Mesodermal cell (in vitro differentiated cells): ENCODE measurements around the gene EGFR.

Experiments used
- H3K27ac ChIP-seq: 2 replicates; pipeline ENCODE4 v1.7.0; 2013; ENCODE audit warnings: mild to moderate bottlenecking, low read depth, low read length, moderate library complexity; ENCODE audit not compliant: severe bottlenecking
- H3K36me3 ChIP-seq: 2 replicates; pipeline ENCODE4 v1.7.1; 2013; ENCODE audit warnings: mild to moderate bottlenecking, low read length, moderate library complexity; ENCODE audit not compliant: control insufficient read depth, insufficient read depth
- H3K4me1 ChIP-seq: one replicate; pipeline ENCODE4 v1.7.1; 2013; ENCODE audit warnings: mild to moderate bottlenecking, low read length; ENCODE audit not compliant: insufficient read depth, control insufficient read depth, poor library complexity, severe bottlenecking
- H3K4me3 ChIP-seq: 2 replicates; pipeline ENCODE4 v1.7.0; 2013; ENCODE audit warnings: low read length, control low read depth, mild to moderate bottlenecking; ENCODE audit not compliant: insufficient read depth, poor library complexity, severe bottlenecking; ENCODE audit errors: extremely low read depth
- H3K9me3 ChIP-seq: 2 replicates; pipeline ENCODE4 v1.7.1; 2013; ENCODE audit warnings: mild to moderate bottlenecking, low read length, moderate library complexity; ENCODE audit not compliant: control insufficient read depth
- WGBS, 2 experiments: methylation state at CpG; one replicate each; pipeline ENCODE4 v1.1.5; 2013; ENCODE audit warnings: missing lambda C conversion rate in 2 of 2; ENCODE audit not compliant: insufficient coverage in 2 of 2; 5-methylcytosine and 5-hydroxymethylcytosine counted together

EGFR gene

DNA sequence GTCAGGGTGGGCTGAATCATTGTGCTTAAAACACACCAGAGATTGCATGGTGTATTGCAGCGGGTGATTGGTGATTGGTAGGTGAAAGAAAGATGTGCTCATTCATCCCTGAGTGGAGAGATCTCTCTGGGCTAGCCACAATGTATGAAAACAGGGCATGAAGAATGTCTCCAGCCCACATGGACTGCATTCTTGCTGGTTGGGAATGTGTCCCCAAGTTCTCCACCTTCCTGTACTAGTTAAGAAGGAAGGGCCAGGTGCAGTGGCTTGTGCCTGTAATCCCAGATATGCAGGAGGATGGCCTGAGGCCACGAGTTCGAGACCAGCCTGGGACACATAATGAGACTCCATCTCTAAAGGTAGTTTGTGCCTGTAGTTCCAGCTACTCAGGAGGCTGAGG is 232.5 kb downstream of the EGFR start:
- Histone ChIP-seq H3K4me1 (peaks cover 3% of the 10 kb centered on the region), H3K27ac (no peak overlapping the region), H3K36me3 (no peaks in the 10 kb centered on the region), H3K9me3 (no peaks in the 10 kb centered on the region), H3K4me3 (no peak overlapping the region)
- WGBS, 2 experiments, result 89 to 93% methylated on average over 3 of the region's 3 CpGs

DNA sequence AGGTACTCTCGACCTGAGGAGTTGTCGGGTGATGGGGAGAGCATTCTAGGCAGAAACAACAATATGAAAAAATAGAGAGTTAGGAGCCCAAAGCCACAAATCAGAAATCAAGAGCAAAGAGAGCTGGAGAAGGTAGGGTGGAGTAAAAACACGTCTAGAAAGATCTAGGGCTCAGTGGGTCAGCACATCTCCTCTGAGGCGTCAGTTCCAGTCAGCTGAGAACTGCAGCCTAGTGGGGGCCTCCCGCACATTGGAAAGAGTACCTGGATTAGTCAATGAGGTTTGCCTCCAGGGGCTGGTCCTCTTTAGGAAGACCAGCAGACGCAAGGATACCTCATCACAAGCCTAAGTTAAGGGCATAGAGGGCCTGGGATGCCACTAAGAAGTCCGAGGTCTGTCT is 233.1 kb downstream of the EGFR start:
- Histone ChIP-seq H3K27ac (no peak overlapping the region), H3K4me3 (no peak overlapping the region), H3K36me3 (no peaks in the 10 kb centered on the region), H3K4me1 (peaks cover 3% of the 10 kb centered on the region), H3K9me3 (no peaks in the 10 kb centered on the region)
- 96% methylated on average over 5 to 7 of the region's 7 CpGs for WGBS, 2 experiments

DNA sequence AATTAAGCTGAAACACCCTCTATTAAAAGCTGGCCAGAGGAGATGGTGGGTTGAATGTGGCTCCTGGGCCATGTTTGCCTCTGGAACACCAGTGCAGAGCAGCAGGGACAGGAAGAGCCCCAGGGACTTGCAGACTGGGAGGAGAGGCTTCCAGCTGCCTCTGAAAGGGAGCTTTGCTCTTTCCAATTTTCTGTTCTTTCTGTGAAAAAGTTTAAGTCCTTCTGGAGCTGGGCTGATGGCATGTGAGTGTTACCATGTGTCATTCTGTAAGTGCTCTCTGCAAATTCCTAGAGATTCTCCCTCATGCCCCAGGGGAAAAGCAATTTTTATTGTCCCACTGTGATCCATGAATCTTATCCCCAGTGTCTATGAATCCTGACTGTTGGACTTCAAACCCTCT is 233.6 kb downstream of the EGFR start:
- Histone ChIP-seq H3K27ac (no peak overlapping the region), H3K36me3 (no peaks in the 10 kb centered on the region), H3K4me1 (peaks cover 3% of the 10 kb centered on the region), H3K4me3 (no peak overlapping the region), H3K9me3 (no peaks in the 10 kb centered on the region)

DNA sequence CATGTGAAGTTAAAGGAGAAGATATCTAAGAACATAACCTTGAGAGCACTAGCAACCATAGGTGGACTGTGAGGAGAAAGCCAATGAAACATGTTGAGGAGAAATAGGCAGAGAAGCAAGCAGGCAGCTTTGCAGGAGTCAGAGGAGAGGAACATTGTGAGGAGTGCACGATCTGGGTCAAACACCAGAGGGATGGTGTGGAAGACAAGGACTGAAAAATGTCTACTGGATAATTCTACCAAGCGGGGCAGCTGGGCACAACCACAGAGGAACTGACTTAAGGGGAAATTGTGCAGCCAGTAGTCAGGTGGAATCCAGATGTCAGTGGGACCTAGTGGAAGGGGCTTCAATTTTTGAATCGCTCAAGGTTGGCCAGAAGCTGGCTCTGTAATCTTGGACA is 234.4 kb downstream of the EGFR start:
- no peak overlapping the region for H3K27ac ChIP-seq
- no peaks in the 10 kb centered on the region for H3K36me3 ChIP-seq
- peaks cover 3% of the 10 kb centered on the region for H3K4me1 ChIP-seq
- 89 to 90% methylated on average over 2 of the region's 3 CpGs for WGBS, 2 experiments
- H3K4me3 ChIP-seq, result no peak overlapping the region
- no peaks in the 10 kb centered on the region for H3K9me3 ChIP-seq

DNA sequence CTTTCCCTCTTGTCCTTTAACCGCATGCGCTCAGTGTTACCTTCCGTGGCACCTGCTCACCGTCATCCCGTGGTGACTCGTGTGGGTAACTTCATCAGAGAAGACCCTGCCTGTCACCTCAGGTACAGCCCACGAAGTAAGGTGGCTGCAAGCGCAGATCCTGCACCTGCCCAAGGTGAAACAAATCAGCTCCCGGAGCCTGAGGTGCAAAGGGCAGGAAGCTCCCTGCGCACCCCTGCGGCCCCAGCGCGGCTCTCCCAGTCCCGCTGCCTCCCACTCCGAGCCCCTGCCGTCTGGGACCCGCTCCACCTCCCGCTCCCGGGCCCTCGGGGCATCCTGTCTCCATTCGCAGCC is 235.4 kb downstream of the EGFR start:
- H3K4me1 ChIP-seq, result peaks cover 3% of the 10 kb centered on the region
- H3K36me3 ChIP-seq, result no peaks in the 10 kb centered on the region
- 48 to 51% methylated on average over 21 of the region's 21 CpGs for WGBS, 2 experiments
- no peaks in the 10 kb centered on the region for H3K9me3 ChIP-seq
- peak overlapping the region; percentile 44 for H3K4me3 ChIP-seq
- no peak overlapping the region for H3K27ac ChIP-seq

DNA sequence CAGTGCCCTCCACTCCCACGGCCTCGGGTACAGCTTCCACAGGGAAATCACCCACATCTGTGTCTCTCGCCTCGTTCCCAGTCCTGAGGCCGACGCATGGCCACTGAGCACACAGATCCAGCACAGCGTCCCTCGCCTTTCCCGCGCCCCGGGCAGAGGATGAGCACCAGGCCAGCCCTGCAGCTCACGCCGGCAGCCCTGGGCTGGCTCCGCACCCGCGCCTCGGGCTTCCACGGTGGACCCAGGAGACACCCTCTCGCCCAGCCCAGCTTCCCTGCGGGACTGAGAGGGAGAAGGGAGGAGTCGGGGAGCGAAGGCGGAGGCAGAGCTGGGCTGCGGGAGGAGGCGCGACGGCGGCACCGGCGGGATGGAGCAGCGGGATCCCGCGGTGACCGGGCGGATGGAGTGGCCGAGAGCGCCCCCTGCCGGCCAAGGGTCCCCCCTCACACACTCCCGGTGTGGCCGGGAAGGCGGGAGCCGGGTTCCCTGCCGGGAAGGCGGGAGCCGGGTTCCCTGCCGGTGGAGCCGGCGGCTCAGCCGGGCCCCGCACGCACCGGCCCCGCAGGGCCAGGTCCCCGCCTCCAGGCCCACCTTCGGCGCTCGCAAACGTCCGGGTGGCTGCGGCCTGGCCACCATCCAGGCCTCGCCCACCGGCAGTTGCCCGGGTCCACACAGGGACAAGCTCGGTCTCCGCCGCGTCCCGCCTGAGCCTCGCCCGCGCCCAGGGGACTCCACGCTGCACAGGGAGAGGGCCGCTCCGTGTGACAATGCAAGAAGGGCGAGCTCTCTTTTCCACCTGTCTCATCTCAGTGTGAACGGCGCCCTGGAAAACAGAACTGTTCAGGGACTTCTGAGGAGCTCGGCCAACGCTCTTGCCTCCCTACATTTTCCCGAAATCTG is 236.0 kb downstream of the EGFR start:
- no peak overlapping the region for H3K27ac ChIP-seq
- WGBS, 2 experiments, result 1% methylated on average over 64 to 67 of the region's 80 CpGs
- no peaks in the 10 kb centered on the region for H3K9me3 ChIP-seq

DNA sequence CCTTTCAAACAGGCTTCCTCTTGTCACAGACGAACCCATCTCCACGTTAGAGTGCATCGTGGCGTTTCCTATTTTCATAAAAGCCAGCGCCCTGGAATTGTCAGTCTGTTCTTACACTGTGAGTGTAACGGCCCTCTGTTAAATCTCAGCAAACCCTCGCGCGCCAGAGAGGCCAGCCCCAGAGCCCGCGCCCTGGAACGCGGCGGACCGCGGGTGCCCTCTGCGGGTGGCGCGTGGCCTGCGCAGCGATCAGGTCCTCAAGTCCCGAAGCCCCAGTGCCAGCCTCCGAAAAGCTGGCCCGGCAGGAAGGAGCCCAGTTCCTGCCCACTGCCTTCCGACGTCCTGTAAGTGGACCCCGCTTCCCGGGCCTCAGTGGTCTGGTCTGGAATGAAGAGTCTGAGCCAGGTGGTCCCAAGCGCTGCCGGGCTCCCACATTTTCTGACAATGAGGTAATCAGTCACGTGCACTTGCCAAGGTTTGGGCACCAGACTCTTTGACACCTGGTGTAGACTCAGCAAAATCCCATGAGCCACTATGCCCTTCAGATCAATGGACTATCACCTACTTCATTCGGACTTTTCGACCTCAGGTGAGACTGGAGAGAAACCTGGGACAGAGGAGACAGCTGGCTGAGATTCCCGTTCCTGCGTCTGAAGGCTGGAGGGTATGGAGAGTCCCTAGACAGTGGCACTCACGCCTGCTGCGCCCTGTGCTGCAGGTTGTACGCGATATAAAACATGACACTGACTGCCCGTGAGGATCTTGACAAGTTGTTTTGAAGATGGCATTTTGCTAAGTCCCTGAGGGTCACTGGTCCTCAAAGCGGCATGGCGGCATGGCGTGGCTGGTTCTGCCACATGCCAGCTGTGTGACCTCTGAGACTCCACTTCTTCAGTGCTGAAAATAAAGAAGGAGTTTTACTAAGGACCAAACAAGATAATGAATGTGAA is 237.0 kb downstream of the EGFR start:
- Histone ChIP-seq H3K4me1 (peaks cover 3% of the 10 kb centered on the region), H3K27ac (no peak overlapping the region), H3K9me3 (no peaks in the 10 kb centered on the region), H3K36me3 (no peaks in the 10 kb centered on the region), H3K4me3 (peak overlapping the region; percentile 44)
- WGBS, 2 experiments, result 20 to 35% methylated on average over 34 to 39 of the region's 43 CpGs

More for the DNA sequence above, 236.0 kb downstream of the EGFR start:
- Histone ChIP-seq H3K36me3 (no peaks in the 10 kb centered on the region), H3K4me3 (peak overlapping the region; percentile 44), H3K4me1 (peaks cover 3% of the 10 kb centered on the region)

DNA sequence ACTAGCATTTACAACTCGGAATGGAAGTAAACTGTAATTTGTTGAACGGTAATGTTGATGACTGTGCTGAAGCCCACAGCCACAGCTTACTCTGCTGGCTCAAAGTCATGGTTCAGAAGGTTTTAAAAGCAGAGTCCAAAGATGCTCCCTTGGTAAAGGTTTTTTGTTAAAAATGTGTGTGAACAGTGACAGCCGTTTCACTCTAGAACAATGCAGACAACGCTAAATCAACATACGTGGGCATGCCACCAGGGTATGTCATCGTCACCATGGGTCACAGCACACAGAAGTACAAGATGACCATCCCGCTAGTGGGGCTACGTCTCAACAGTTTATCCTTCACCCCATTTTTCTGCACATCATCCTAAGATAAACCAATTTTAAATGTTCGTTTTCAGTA is 239.8 kb downstream of the EGFR start:
- Histone ChIP-seq H3K27ac (no peak overlapping the region), H3K4me1 (no peaks in the 10 kb centered on the region), H3K36me3 (no peaks in the 10 kb centered on the region), H3K9me3 (no peaks in the 10 kb centered on the region), H3K4me3 (no peak overlapping the region)
- WGBS, 2 experiments, result 89 to 96% methylated on average over 7 to 8 of the region's 9 CpGs

DNA sequence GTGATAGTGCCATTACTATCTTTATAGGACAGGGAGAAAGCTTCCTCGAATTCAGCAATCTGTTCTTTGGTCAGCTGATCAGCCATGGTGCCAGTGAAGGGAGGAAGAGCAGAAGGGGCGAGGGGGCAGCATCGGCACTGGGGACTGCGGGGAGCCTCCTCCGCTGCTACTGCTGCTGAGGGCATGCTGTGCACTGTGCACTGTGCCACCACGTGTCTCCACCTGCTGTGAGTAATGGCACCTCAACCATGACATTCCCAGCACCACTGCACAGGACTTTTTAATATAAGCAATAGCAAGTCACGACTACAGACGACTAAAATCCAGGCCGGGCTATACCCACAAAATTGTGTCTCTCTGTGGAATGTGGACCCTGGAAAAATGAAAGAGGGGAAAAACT is 241.4 kb downstream of the EGFR start:
- no peaks in the 10 kb centered on the region for H3K9me3 ChIP-seq
- no peak overlapping the region for H3K27ac ChIP-seq
- 71 to 80% methylated on average over 6 to 7 of the region's 9 CpGs for WGBS, 2 experiments

DNA sequence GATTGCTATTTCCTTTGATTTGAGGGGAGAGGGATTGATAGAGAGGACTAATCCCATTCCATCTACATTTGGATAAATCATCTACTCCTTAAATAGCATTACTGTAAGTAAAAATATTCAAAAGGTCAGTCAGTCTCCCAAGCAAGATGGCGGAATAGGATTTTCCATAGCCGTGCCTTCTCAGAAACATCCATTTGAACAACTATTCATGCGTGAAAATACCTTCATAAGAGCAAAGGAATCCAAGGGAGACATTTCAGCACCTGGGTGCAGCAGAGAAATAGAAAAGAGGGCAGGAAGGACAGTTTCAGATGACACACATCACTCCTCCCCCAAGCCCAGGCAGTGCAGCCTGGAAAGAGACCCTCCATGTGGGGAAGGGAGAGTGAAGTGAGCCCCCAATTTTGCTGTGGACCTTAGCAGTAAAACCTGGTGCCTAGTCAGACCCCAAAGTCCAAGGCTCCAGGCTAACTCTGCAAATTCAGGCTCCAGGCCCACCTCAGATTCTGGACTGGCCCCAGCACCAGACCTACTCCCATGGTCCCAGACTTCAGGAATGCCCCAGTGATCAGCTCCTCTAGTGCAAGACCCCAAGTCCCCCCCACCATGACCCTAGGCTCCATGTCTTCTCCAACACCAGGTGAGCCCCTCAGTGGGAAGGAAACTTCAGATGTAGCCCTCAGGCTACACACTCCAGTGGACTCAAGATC is 242.0 kb downstream of the EGFR start:
- Histone ChIP-seq H3K4me3 (no peak overlapping the region), H3K27ac (no peak overlapping the region), H3K9me3 (no peaks in the 10 kb centered on the region), H3K4me1 (no peaks in the 10 kb centered on the region), H3K36me3 (no peaks in the 10 kb centered on the region)
- 67 to 100% methylated on average over 2 to 3 of the region's 3 CpGs for WGBS, 2 experiments

More for the DNA sequence above, 241.4 kb downstream of the EGFR start:
- no peak overlapping the region for H3K4me3 ChIP-seq
- no peaks in the 10 kb centered on the region for H3K4me1 ChIP-seq
- no peaks in the 10 kb centered on the region for H3K36me3 ChIP-seq
